Measurements from ENCODE around the gene CNGB1.
"Not testable (repeated sequence)": the region's sequence is repeated elsewhere in the genome, so short reads cannot be mapped to it uniquely, and the experiment has no call there.

DNA sequence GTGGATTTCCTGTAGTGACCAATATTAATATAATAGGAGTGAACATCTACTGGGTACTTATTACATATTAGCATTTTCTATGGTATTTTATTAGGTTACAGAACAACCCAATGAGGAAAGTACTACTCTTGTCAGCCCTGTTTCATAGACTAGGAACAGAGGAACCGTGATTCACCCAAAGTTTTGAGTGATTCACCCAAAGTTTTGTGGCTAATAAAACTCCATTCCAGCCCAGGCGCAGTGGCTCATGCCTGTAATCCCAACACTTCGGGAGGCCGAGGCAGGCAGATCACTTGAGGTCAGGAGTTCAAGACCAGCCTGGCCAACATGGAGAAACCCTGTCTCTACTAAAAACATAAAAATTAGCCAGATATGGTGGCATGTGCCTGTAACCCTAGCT is 135.5 kb downstream of the CNGB1 start:
- TF ChIP-seq, protein P1, sequence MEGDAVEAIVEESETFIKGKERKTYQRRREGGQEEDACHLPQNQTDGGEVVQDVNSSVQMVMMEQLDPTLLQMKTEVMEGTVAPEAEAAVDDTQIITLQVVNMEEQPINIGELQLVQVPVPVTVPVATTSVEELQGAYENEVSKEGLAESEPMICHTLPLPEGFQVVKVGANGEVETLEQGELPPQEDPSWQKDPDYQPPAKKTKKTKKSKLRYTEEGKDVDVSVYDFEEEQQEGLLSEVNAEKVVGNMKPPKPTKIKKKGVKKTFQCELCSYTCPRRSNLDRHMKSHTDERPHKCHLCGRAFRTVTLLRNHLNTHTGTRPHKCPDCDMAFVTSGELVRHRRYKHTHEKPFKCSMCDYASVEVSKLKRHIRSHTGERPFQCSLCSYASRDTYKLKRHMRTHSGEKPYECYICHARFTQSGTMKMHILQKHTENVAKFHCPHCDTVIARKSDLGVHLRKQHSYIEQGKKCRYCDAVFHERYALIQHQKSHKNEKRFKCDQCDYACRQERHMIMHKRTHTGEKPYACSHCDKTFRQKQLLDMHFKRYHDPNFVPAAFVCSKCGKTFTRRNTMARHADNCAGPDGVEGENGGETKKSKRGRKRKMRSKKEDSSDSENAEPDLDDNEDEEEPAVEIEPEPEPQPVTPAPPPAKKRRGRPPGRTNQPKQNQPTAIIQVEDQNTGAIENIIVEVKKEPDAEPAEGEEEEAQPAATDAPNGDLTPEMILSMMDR (conservative IDR thresholded peaks at IDR 0.05; ENCODE audit: low read length) = not testable (repeated sequence)
- TF ChIP-seq EZH2phosphoT487 (IDR thresholded peaks at IDR 0.05; ENCODE audit: borderline replicate concordance) = not testable (repeated sequence)

Measured in Loucy (cell line).